Stimulated activated CD4-positive, alpha-beta T cell treated with anti-CD3 and anti-CD28 coated beads, Interleukin-4, amount 100 ng/mL, for 48 hours (primary cell): ENCODE data around the gene CHCHD5.
"Not testable (repeated sequence)": the region's sequence is repeated elsewhere in the genome, so short reads cannot be mapped to it uniquely, and the experiment has no call there.

Source experiments
- DNase-seq, 2 donors: peaks; one replicate each; pipeline ENCODE4 v3.0.0-alpha.2; 2020; ENCODE audit warnings: low read depth in 2 of 2

The CHCHD5 gene

DNA sequence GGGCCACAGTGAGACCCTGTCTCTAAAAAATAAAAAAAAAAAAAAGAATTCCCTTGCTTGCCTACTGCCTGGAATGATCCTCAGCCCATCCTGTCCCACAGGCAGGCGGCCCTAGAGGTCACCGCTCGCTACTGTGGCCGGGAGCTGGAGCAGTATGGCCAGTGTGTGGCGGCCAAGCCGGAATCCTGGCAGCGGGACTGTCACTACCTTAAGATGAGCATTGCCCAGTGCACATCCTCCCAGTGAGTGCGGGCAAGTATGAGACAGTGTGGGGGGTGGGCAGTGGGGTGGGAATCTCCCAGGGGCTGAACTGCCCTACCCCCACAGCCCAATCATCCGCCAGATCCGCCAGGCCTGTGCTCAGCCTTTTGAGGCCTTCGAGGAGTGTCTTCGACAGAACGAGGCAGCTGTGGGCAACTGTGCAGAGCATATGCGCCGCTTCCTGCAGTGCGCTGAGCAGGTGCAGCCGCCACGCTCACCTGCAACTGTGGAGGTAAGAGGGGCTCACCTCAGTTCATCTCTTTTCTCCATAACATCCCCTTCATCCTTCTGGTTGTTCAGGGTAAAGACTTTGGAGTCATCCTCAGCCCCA, 1.6 kb downstream of the CHCHD5 start:
- DNase-seq = no peak

DNA sequence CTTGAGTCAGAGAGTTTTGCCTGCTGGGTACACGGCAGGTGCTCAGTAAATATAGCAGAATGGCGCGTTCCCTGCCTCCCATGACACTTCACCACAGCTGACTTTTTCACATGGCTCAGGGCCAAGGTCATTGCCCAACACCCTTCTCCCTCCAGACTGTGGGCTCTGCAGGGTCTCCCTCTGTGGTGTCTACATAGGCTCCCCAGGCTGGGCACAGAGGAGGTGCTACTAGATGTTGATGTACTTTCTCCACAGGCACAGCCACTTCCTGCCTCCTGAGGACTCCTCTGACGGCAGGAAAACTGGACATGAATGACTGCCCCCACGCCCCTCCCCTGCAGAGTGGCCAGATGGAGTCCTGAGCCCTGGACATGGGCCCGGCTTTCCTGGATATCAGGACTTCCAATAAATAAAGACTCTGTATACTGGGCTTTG, 4.2 kb downstream of the CHCHD5 start:
- DNase-seq = no peak

DNA sequence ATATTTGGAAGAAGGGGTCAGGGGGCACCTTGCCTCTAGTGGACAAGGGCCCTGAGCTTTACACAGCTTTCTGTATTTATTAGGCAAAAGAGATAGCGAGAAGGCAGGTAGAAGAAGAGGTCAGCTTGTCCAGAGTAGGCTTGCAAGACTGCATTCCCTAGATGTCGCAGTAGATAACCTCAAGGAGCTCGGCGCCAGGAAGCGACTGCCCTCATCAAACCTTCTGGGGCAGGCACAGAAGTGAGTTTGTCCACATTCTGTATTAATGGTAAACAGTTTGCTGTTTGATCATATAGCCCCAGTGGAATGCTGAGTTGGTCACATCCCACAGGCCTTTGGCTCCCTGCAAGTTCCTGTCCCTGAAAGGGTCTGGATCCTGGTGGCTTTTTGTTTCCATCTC, 7.0 kb downstream of the CHCHD5 start:
- DNase-seq = no peak

DNA sequence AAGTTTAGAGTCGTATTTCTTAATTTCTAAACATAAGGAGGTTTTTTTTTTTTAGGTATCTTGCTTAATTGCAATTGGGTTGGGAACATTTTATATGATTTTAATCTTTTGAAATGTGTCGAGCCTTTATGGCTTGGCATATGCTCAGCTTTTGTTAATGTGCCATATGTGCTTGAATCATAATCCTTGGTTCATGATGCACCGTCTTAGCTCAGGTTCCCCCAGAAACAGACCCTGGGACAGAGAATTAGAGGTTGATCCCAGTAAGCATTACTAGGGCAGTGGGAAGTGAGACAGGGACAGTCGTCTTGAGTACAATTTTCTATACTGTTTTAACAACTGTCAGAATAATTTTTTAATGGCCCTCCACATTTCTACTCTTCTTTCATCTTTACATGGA, 9.3 kb downstream of the CHCHD5 start:
- no peak for DNase-seq

DNA sequence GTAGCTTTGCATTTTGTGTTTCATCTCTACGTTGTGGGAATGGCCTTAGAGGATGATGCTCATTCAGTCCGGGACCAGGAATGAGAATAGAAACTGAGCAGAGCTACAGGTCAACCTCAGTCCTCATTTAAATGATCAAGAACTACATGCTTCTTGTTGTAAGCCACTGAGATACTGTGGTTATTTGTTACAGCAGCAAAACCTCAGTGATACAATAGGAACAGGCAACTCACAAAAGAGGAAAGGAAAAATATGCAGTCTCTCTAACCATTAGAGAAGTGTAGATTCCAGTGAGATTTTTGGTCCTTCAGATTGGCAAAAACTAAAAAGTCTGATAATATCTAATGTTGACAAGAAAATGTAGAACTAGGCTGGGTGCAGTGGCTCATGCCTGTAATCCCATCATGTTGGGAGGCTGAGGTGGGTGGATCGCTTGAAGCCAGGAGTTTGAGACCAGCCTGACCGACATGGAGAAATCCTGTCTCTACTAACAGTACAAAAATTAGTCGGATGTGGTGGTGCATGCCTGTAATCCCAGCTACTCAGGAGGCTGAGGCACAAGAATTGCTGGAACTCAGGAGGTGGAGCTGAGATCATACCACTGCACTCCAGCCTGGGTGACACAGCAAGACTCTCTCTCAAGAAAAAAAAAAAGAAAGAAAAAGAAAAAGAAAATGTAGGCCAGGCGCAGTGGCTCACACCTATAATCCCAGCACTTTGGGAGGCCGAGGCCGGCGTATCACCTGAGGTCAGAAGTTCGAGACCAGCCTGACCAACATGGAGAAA, 13.3 kb downstream of the CHCHD5 start:
- no peak for DNase-seq

DNA sequence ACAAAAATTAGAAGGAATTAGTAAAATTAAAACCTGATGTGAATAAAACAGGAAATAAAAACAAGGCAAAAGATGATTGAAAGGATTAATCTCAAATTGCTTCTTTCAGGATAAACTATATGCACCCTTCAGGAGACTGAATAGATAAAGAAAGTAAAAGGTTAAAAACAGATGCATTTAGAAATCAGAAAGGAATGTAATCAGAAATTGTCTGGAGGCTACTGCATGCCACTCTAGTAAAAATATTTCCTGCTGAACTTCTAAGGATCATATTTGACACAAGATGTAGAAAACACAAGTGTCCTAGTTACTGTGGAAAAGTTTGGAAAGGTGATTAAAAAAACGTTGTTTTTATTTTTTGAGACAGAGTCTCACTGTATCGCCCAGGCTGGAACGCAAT, 16.2 kb downstream of the CHCHD5 start:
- no peak for DNase-seq

DNA sequence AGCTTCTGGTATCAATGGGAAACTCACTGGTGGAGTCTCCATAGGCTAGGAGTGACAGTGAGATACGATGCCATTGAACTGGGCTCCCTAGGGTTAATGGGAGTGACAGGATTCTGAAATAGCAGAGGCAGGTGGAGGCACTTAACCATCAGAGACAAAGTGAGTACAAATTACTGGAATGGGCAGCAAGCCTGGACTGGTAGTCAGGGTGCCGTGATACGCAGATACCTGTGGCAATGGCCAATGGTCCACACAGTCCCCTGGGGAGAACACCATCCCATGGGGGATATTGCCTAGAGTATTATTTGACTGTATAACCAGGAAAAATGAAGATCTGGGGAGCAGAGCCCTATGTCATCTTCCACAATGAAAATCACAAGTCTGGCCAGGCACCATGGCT, 17.3 kb downstream of the CHCHD5 start:
- DNase-seq = no peak

DNA sequence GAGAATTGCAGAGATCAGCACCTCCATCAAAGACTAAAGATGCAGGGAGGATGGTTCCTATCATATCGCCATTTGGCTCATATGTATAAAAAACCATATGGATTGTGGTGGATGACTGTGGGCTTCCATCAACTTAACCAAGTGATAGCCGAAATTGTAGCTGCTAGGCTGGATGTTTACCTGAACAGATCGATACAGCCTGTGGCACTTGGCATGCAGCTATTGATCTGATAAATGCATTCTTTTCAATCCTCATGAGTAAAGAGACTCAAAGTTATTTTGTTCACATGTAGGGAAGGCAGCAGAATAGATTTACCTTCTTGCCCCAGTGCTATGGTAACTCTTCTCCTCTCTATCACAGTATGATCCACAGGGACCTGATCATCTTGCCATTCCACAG, 18.5 kb downstream of the CHCHD5 start:
- DNase-seq = no peak

DNA sequence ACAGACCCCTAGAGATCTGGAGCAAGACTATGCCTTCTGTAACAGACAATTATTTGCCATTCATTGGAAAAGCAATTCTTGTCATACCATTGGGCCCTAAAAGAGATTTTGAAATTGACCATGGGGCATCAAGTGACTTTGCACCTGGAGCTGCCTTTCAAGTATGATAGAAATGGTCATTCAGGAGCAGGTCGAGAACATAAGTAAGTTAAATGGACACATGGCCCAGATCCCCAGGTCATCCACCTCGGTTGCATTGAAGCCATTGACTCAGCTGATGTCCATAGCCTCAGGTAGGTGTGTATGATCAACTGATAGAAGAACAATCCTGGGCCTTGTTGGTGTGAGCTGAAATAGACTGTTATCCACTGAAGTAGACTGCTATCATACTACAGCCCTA, 19.3 kb downstream of the CHCHD5 start:
- no peak for DNase-seq

DNA sequence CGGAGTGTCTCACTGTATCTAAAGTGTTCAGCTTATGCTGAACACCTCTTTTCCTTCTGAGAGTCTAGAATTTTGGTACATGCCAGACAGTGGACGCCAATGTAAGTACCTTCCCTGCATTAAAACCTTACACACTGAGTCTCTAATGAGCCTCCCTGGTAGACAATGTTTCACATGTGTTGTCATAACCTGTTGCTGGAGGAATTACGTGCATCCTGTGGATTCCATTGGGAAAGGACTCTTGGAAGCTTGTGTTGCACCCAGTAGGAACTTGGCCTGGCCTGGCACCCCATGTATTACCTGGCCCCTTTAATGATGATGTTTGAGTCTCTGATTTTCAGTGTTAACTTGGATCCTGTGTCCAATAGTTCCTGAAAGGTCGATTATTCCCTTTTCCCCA, 20.5 kb downstream of the CHCHD5 start:
- no peak for DNase-seq

DNA sequence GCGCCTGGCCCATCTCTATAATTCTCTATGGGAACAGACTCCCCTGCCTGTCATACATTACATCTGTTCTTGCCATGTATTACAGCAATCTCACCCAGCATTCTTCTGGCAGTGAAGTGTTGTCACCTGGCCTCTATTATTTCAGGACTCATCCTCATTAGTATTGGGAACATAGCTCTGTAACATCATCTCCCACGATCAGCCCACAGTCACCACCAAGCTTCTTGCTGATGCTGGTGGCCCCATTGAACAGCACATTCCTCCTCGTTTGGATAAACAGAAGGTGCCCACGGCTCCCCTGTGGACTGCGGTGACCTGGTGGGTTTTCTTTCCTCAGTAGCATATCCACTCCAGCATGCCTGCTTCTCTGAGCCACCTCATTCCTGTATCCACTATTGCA, 21.5 kb downstream of the CHCHD5 start:
- DNase-seq = no peak

DNA sequence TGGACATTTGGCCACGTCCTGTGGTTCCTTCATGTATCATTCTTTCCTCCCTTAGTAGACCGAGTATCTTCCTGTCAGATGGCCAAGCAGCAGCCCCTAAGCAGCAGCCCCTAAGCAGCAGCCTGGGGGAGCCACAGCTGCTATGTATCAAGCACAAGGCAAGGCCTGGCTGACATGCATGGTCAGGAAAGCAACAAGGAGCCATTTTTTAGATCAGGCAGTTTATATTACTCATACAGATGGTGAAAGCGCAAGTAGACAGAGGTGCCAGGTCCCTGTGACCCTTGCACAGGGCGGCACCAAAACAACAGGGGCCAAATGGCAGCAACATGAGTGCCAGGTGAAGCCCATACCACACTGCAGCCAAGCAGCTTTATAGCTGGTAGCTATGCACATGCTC, 22.1 kb downstream of the CHCHD5 start:
- no peak for DNase-seq

DNA sequence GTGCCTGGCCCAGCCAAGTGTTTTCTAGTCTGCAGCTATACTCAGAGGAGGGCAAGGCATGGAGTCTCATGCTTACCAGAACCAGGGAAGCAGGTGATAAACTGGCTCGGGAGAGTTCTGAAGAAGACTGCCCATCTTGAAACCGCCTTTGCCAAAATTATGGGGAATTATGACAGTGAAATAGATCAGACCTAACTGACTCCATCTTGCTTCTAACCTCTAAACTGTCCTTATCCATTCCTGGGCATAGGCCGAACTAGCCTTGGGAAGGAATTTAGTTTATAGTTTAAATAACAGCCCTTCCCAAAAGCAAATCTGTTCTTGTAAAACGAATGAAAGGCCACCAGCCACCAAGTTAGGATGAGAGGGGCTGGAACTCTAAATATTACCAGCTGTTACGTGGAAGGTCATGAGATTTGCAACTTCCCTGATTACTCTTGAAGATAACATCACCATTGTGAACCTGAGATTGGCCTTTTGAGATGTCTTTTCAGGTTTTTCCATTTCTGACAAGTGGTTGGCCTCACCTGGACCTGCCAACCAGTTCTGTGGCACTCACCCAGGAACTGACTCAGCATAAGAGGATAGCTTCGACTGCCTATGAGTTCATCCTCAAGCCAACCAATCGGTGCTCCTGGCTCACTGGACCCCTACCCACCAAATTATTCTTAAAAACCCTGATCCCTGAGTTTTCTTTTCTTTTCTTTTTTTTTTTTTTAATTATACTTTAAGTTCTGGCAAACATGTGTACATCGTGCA, 23.4 kb downstream of the CHCHD5 start:
- no peak for DNase-seq

DNA sequence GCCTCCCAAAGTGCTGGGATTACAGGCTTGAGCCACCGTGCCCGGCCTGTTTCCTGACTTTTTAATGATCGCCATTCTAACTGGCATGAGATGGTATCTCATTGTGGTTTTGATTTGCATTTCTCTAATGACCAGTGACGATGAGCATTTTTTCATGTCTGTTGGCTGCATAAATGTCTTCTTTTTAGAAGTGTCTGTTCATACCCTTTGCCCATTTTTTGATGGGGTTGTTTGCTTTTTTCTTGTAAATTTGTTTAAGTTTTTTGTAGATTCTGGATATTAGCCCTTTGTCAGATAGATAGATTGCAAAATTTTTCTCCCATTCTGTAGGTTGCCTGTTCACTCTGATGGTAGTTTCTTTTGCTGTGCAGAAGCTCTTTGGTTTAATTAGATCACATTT, 24.9 kb downstream of the CHCHD5 start:
- DNase-seq = not testable (repeated sequence)

DNA sequence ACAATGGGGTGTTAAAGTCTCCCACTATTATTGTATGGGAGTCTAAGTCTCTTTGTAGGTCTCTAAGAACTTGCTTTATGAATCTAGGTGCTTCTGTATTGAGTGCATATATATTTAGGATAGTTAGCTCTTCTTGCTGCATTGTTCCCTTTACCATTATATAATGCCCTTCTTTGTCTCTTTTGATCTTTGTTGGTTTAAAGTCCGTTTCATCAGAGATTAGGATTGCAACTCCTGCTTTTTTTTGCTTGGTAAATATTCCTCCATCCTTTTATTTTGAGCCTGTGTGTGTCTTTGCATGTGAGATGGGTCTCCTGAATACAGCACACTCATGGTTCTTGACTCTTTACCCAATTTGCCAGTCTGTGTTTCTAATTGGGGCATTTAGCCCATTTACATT, 27.9 kb downstream of the CHCHD5 start:
- not testable (repeated sequence) for DNase-seq

DNA sequence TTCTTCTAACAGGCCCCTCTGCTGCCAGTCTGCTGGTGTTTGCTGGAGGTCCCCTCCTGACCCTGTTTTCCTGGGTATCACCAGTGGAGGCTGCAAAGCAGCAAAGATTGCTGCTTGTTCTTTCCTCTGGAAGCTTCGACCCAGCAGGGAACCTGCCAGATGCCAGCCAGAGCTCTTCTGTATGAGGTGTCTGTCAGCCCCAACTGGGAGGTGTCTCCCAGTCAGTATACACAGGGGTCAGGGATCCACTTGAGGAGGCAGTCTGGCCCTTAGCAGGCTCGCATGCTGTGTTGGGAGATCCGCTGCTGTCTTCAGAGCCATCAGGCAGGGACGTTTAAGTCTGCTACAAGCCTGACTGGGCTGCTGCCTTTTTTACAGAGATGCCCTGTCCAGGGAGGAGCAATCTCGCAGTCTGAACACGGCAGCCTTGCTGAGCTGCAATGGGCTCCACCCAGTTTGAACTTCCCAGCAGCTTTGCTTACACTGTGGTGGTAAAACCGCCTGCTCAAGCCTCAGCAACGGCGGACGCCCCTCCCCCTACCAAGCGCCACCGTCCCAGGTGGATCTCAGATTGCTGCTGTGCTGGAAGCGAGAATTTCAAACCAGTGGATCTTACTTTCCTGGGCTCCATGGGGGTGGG, 29.9 kb downstream of the CHCHD5 start:
- no peak for DNase-seq

DNA sequence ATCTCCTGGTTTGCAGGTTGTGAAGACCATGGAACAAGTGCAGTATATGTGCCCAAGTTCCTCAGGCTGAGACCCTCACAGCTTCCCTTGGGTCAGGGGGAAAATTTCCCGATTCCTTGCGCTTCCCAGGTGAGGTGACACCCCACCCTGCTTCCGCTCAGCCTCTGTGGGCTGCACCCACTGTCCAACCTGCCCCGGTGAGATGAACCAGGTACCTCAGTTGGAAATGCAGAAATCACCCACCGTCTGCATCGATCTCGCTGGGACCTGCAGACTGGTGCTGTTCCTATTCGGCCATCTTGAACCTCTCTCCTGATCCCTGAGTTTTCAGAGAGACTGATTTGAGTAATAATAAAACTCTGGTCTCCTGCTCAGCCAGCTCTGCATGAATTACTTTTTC, 30.6 kb downstream of the CHCHD5 start:
- DNase-seq = no peak

DNA sequence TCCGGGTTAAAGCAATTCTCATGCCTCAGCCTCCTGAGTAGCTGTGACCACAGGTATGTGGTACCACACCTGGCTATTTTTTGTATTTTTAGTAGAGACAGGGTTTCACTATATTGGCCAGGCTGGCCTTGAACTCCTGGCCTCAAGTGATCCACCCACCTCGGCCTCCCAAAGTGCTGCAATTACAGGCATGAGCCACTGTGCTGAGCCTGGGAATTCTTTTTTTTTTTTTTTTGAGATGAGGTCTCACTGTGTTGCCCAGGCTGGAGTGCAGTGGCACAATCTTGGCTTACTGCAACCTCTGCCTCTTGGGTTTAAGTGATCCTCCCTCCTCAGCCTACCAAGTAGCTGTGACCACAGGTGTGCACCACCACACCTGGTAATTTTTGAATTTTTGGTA, 31.4 kb downstream of the CHCHD5 start:
- DNase-seq = not testable (repeated sequence)

DNA sequence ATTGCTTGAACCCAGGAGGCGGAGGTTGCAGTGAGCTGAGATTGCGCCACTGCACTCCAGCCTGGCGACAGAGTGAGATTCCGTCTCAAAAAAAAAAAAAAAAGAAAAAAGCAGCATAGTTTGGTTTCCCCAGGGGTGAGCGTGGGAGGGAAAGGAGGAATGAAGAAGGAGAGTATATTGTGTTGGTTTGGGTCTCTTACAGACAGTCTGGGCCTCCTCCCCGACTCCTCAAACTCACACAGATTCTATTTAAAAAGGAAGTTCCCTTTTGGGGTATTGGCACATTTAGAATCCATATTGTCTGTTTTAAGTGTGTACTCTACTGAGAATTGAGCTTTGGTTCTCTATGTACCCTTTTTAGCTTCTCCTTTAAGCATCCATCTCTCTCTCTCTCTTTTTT, 34.0 kb downstream of the CHCHD5 start:
- DNase-seq = no peak

DNA sequence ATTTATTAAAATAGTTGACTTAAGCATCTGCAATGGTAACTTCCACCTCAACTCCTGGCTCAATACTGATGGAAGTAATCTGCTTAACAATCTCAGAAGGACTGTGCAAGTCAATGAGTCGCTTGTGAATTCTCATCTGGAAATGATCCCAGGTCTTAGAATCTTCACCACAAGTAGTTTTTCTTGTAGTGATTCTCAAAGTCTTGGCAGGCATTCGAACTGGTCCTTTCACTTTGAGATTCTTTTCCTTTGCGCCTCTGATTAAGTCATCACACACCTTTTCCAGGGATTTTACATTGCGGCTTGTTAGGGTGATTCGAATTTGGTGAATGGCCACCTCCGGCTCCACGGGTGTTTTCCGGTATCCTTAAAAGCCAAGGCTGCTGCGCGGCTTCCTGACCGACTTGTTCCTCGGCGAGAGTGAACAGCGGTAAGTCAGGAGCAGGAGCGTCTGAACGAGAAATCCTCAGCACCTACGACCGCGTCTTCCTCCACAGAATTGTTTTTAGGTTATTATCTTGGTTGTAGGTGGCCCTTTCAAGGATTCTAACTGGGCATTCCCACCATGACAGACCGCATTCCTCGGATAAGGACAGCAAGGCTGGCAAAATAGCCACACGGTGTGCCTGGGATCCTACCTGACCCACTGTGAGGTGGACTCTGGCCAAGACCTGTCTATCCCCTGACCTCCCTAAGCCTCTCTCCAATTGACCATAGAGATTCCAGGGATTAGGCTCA, 37.5 kb downstream of the CHCHD5 start:
- DNase-seq = no peak

DNA sequence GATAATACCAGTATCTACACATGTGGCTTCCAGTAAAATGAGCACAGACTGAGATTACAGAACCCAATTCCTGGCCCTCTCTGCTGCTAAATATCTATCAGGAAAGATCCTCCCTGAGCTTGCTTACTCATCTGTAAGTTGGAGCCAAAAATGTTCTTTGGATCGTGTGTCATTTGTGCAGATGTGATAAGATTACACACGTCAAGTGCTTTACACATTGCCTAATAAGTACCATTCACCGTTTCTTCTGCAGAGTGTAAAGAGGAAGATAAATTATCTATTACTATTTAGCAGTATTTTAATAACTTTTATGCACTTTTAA, 38.1 kb downstream of the CHCHD5 start:
- DNase-seq = no peak
